HEK293 (cell line): Measurements from ENCODE around the gene PNMA8A.

Source experiments
- CTCF ChIP-seq: fragments of 450-650 bp; formaldehyde crosslinking; IDR thresholded peaks from 2 replicates; pipeline ENCODE4 v1.5.1; 2016; ENCODE audit warnings: missing biosample characterization, missing genetic modification characterization
- HOXA7 ChIP-seq: sonication (generic); formaldehyde crosslinking; IDR thresholded peaks from 2 replicates; pipeline ENCODE4 v1.8.1; 2022; ENCODE audit warnings: missing genetic modification reagents, borderline replicate concordance
- SETDB1 ChIP-seq: IDR thresholded peaks from one replicate; pipeline ENCODE4 v1.6.1; 2017; ENCODE audit warnings: mild to moderate bottlenecking, low read length, moderate library complexity, mixed read lengths; ENCODE audit not compliant: insufficient read length
- ZBTB17 ChIP-seq: fragments of 450-650 bp; formaldehyde crosslinking; IDR thresholded peaks from 2 replicates; pipeline ENCODE4 v1.5.1; 2016; ENCODE audit warnings: missing biosample characterization, missing genetic modification characterization
- ZBTB7A ChIP-seq: fragments of 450-650 bp; formaldehyde crosslinking; IDR thresholded peaks from 2 replicates; pipeline ENCODE4 v1.5.1; 2016; ENCODE audit warnings: low read depth, missing biosample characterization, missing genetic modification characterization
- ZNF133 ChIP-seq: fragments of 450-650 bp; formaldehyde crosslinking; IDR thresholded peaks from 2 replicates; pipeline ENCODE4 v1.5.1; 2016; ENCODE audit warnings: missing biosample characterization, missing genetic modification characterization
- ZNF23 ChIP-seq: fragments of 450-650 bp; formaldehyde crosslinking; IDR thresholded peaks from 2 replicates; pipeline ENCODE4 v1.5.1; 2016; ENCODE audit warnings: missing biosample characterization, missing genetic modification characterization, borderline replicate concordance
- ZNF302 ChIP-seq: fragments of 450-650 bp; formaldehyde crosslinking; IDR thresholded peaks from 2 replicates; pipeline ENCODE4 v1.5.1; 2016; ENCODE audit warnings: missing biosample characterization, missing genetic modification characterization, low read depth
- ZSCAN30 ChIP-seq: fragments of 450-650 bp; IDR thresholded peaks from 2 replicates; pipeline ENCODE4 v1.5.1; 2018; ENCODE audit warnings: missing biosample characterization, mild to moderate bottlenecking, missing genetic modification characterization, moderate library complexity
- TF ChIP-seq, protein P1 (sequence below): fragments of 450-650 bp; formaldehyde crosslinking; IDR thresholded peaks from 2 replicates; pipeline ENCODE4 v1.5.1; 2016; ENCODE audit warnings: missing biosample characterization, missing genetic modification characterization

- TF ChIP-seq SETDB1 (no peak), ZNF23 (tag by site-specific recombination) (no peak), CTCF (tag by site-specific recombination) (no peak), ZNF133 (tag by site-specific recombination) (peak; percentile 41; the same call in 1 of the 2 replicates), ZSCAN30 (tag by site-specific recombination) (no peak), ZBTB7A (tag by site-specific recombination) (no peak), ZNF302 (tag by site-specific recombination) (no peak), ZBTB17 (tag by site-specific recombination) (no peak), HOXA7 (CRISPR knock-in tag) (no peak)
- TF ChIP-seq, protein P1, sequence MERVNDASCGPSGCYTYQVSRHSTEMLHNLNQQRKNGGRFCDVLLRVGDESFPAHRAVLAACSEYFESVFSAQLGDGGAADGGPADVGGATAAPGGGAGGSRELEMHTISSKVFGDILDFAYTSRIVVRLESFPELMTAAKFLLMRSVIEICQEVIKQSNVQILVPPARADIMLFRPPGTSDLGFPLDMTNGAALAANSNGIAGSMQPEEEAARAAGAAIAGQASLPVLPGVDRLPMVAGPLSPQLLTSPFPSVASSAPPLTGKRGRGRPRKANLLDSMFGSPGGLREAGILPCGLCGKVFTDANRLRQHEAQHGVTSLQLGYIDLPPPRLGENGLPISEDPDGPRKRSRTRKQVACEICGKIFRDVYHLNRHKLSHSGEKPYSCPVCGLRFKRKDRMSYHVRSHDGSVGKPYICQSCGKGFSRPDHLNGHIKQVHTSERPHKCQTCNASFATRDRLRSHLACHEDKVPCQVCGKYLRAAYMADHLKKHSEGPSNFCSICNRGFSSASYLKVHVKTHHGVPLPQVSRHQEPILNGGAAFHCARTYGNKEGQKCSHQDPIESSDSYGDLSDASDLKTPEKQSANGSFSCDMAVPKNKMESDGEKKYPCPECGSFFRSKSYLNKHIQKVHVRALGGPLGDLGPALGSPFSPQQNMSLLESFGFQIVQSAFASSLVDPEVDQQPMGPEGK = no peak
These were observed 42.9 kb downstream of the PNMA8A start, which contains the start of gene PNMA8C for GRCh38 chr19:46428239-46429135.
